GM23248 (cell line): ENCODE data around the gene RPL3. TPM values are rescaled to one million over a fixed set of nuclear protein-coding genes. Genes with fewer than 3 reads are reported as not detected.
"Not testable (repeated sequence)": the region's sequence is repeated elsewhere in the genome, so short reads cannot be mapped to it uniquely, and the experiment has no call there.

Source experiments
- DNase-seq: peaks from one replicate; pipeline ENCODE4 v3.0.0-alpha.2; 2015
- H2AFZ ChIP-seq: fragments of 200-600 bp; sonication (generic); 2 replicates; pipeline ENCODE4 v1.6.1; 2016; ENCODE audit warnings: antibody characterized with exemption
- H3F3A ChIP-seq: fragments of 200-600 bp; sonication (generic); 2 replicates; pipeline ENCODE4 v1.6.1; 2016; ENCODE audit warnings: mild to moderate bottlenecking, antibody characterized with exemption, mixed run types; ENCODE audit not compliant: insufficient read depth
- H3K27ac ChIP-seq: fragments of 200-600 bp; sonication (generic); 2 replicates; pipeline ENCODE4 v1.5.1; 2016; ENCODE audit warnings: mild to moderate bottlenecking
- H3K27me3 ChIP-seq: fragments of 200-600 bp; sonication (generic); replicated peaks from 2 replicates; pipeline ENCODE4 v1.6.1; 2016; ENCODE audit warnings: mild to moderate bottlenecking; ENCODE audit not compliant: insufficient read depth
- H3K36me3 ChIP-seq: fragments of 200-600 bp; sonication (generic); 2 replicates; pipeline ENCODE4 v1.6.1; 2016; ENCODE audit warnings: low read depth, mild to moderate bottlenecking
- H3K4me1 ChIP-seq: fragments of 200-600 bp; sonication (generic); 2 replicates; pipeline ENCODE4 v1.6.1; 2016; ENCODE audit warnings: mild to moderate bottlenecking; ENCODE audit not compliant: insufficient read depth
- H3K4me2 ChIP-seq: fragments of 200-600 bp; sonication (generic); one replicate; pipeline ENCODE4 v1.6.1; 2016; ENCODE audit warnings: mild to moderate bottlenecking; ENCODE audit not compliant: unreplicated experiment
- H3K4me3 ChIP-seq: fragments of 200-600 bp; sonication (generic); 2 replicates; pipeline ENCODE4 v1.5.1; 2016; ENCODE audit warnings: mild to moderate bottlenecking
- H3K79me2 ChIP-seq: fragments of 200-600 bp; sonication (generic); 2 replicates; pipeline ENCODE4 v1.6.1; 2016; ENCODE audit warnings: mild to moderate bottlenecking; ENCODE audit not compliant: insufficient read depth
- H3K9ac ChIP-seq: fragments of 200-600 bp; sonication (generic); 2 replicates; pipeline ENCODE4 v1.6.1; 2016; ENCODE audit warnings: mild to moderate bottlenecking
- H3K9me2 ChIP-seq: fragments of 200-600 bp; sonication (generic); 2 replicates; pipeline ENCODE4 v1.6.1; 2016; ENCODE audit warnings: mixed run types, mild to moderate bottlenecking, moderate library complexity; ENCODE audit not compliant: insufficient read depth
- H3K9me3 ChIP-seq: fragments of 200-600 bp; sonication (generic); one replicate; pipeline ENCODE4 v1.6.1; 2017; ENCODE audit warnings: low read depth
- H4K20me1 ChIP-seq: fragments of 200-600 bp; sonication (generic); 2 replicates; pipeline ENCODE4 v1.6.0; 2016; ENCODE audit not compliant: insufficient read depth
- EZH2 ChIP-seq: fragments of 200-600 bp; sonication (generic); IDR thresholded peaks from 2 replicates; pipeline ENCODE4 v1.6.1; 2018; ENCODE audit warnings: antibody characterized with exemption, mild to moderate bottlenecking; ENCODE audit not compliant: insufficient read depth, poor library complexity, severe bottlenecking
- EZH2phosphoT487 ChIP-seq: fragments of 200-600 bp; sonication (generic); IDR thresholded peaks from 2 replicates; pipeline ENCODE4 v1.6.1; 2018; ENCODE audit warnings: antibody characterized with exemption, moderate library complexity, mild to moderate bottlenecking, low read depth; ENCODE audit not compliant: insufficient read depth
- WGBS, 2 experiments: methylation state at CpG; one replicate each; pipeline ENCODE4 v1.1.6; 2015 to 2017; ENCODE audit warnings: low lambda C conversion rate in 2 of 2, low coverage in 1 of 2; ENCODE audit errors: missing lambda C conversion rate in 2 of 2; 5-methylcytosine and 5-hydroxymethylcytosine counted together
- in situ Hi-C: fragments of 300-500 bp; cut with MboI; formaldehyde crosslinking; loops from 2 replicates; pipeline ENCODE4 v1.15.0; 2020
- polyA plus RNA-seq: library from polyadenylated mRNA; unstranded; fragments of >200 nt; fragmentation: Nextera tagmentation; extraction: Ambion mirVana; gene quantifications from 2 replicates; pipeline ENCODE4 v1.2.1, GENCODE V29; 2016
- total RNA-seq: library from RNA; depleted of rRNA; stranded (reverse); fragments of >200 nt; shearing (Covaris generic); gene quantifications from 2 replicates; pipeline ENCODE4 v1.2.3, GENCODE V29; 2014

The RPL3 gene
- total and polyA plus RNA-seq, 2 experiments from 2014 or later = 920 to 2,353 TPM

DNA sequence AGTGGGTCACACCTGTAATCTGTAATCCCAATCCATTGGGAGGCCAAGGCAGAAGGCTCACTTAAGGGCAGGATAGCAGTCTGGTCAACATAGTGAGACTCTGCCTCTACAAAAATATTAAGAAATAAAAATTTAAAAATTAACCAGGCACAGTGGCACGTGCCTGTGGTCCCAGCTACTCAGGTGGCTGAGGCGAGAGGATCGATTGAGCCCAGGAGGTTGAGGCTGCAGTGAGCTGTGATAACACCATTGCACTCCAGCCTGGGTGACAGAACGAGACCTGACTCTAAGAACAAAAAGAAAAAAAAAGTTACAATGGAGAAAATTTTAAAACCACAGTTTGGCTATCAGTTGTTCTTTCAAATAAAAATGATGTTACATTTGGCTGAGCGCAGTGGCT is 17.0 kb upstream of the RPL3 start:
- no peaks in the 10 kb centered on the region for H3K79me2 ChIP-seq
- no peak overlapping the region for H3K9ac ChIP-seq
- no peak for DNase-seq
- WGBS, 2 experiments = 74 to 80% methylated on average over 5 of the region's 5 CpGs
- no peak overlapping the region for H2AFZ ChIP-seq
- H3K9me2 ChIP-seq = no peaks in the 10 kb centered on the region
- no peaks in the 10 kb centered on the region for H3K27me3 ChIP-seq
- no peaks in the 10 kb centered on the region for H3K36me3 ChIP-seq
- no peaks in the 10 kb centered on the region for H3K9me3 ChIP-seq
- H3F3A ChIP-seq = peaks cover 6% of the 10 kb centered on the region; the same call in 1 of the 2 replicates
- H3K4me1 ChIP-seq = no peaks in the 10 kb centered on the region
- H3K4me3 ChIP-seq = no peak overlapping the region
- H3K4me2 ChIP-seq = no peak overlapping the region
- no peak overlapping the region for H3K27ac ChIP-seq
- TF ChIP-seq EZH2phosphoT487 (no peak), EZH2 (no peak)
- in situ Hi-C loops = no loop called here
- no peaks in the 10 kb centered on the region for H4K20me1 ChIP-seq

DNA sequence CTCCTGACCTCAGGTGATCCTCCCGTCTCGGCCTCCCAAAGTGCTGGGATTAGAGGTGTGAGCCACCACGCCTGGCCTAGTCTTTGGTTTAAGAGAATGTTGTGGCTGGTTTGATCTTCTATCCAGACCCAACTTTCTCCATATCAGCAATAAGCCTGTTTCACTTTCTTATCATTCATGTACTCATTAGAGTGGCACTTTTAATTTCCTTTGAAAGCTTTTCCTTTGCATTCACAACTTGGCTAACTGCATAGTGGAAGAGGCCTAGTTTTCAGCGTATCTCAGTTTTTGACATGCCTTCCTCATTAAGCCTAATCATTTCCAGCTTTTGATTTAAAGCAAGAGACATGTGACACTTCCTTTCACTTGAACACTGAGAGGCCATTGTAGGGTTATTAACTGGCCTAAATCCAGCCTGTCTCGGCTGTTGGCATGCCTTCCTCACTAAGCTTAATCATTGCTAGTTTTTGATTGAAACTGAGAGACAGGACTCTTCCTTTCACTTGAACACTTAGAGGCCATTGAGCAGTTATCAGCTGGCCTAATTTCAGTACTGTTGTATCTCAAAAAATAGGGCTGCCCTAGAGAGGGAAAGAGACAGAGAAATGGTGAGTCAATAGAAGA is 13.1 kb upstream of the RPL3 start:
- no peaks in the 10 kb centered on the region for H3K36me3 ChIP-seq
- no peaks in the 10 kb centered on the region for H4K20me1 ChIP-seq
- H3K9me2 ChIP-seq = no peaks in the 10 kb centered on the region
- H3K9me3 ChIP-seq = no peaks in the 10 kb centered on the region
- no peaks in the 10 kb centered on the region for H3K4me1 ChIP-seq
- H3F3A ChIP-seq = peaks cover 6% of the 10 kb centered on the region; the same call in 1 of the 2 replicates
- 54 to 56% methylated on average over 5 of the region's 5 CpGs for WGBS, 2 experiments
- no peaks in the 10 kb centered on the region for H3K79me2 ChIP-seq
- no peak overlapping the region for H3K9ac ChIP-seq
- H3K4me2 ChIP-seq = no peak overlapping the region
- TF ChIP-seq EZH2phosphoT487 (no peak), EZH2 (no peak)
- H3K4me3 ChIP-seq = no peak overlapping the region
- peak; percentile 27 for DNase-seq
- no peak overlapping the region for H3K27ac ChIP-seq
- in situ Hi-C loops = no loop called here
- peak overlapping the region; percentile 55; the same call in 1 of the 2 replicates for H2AFZ ChIP-seq
- H3K27me3 ChIP-seq = no peaks in the 10 kb centered on the region

GRCh38 chr22:39330553-39330952 is 11.1 kb upstream of the RPL3 start:
- H3K27me3 ChIP-seq, H3K4me1 ChIP-seq, H4K20me1 ChIP-seq, H3K9me2 ChIP-seq, H3F3A ChIP-seq, H3K9me3 ChIP-seq, H2AFZ ChIP-seq, in situ Hi-C loops, H3K79me2 ChIP-seq, H3K36me3 ChIP-seq, H3K4me3 ChIP-seq, H3K27ac ChIP-seq, H3K9ac ChIP-seq, H3K4me2 ChIP-seq: not testable (repeated sequence)
- WGBS, 2 experiments = 92 to 93% methylated on average over 1 of the region's 1 CpG
- DNase-seq = peak; percentile 34

- no peaks in the 10 kb centered on the region for H3K9me2 ChIP-seq
- no peak overlapping the region for H2AFZ ChIP-seq
- in situ Hi-C loops = no loop called here
- TF ChIP-seq EZH2phosphoT487 = no peak
- no peak for TF ChIP-seq EZH2
- H3K4me2 ChIP-seq = no peak overlapping the region
- H3K9ac ChIP-seq = no peak overlapping the region
- peaks cover 6% of the 10 kb centered on the region; the same call in 1 of the 2 replicates for H3F3A ChIP-seq
- DNase-seq = no peak
- no peaks in the 10 kb centered on the region for H3K9me3 ChIP-seq
- H3K27ac ChIP-seq = no peak overlapping the region
- no peaks in the 10 kb centered on the region for H4K20me1 ChIP-seq
- H3K36me3 ChIP-seq = no peaks in the 10 kb centered on the region
- no peak overlapping the region for H3K4me3 ChIP-seq
- no peaks in the 10 kb centered on the region for H3K27me3 ChIP-seq
- 88 to 93% methylated on average over 12 to 18 of the region's 18 CpGs for WGBS, 2 experiments
- H3K79me2 ChIP-seq = no peaks in the 10 kb centered on the region
- peaks cover 6% of the 10 kb centered on the region; the same call in 1 of the 2 replicates for H3K4me1 ChIP-seq
These were observed 8.8 kb upstream of the RPL3 start for GRCh38 chr22:39327995-39328754.
